Measurements from ENCODE around the gene ERCC3. TPM values are rescaled to one million over a fixed set of nuclear protein-coding genes. Genes with fewer than 3 reads are reported as not detected.

Gene ERCC3
- total and polyA plus RNA-seq, 2 of the 13 experiments (the other 11 are each of a cell fraction or from before 2014, with no cell fraction given) = 49.7 to 64.6 TPM

GRCh38 chr2:127293748-127294562 is at the start of gene ERCC3 (continued):
- TF ChIP-seq FIP1L1 (IDR thresholded peaks at IDR 0.05; ENCODE audit: borderline replicate concordance, insufficient read depth, low read depth, low read length) (no peak), ZNF619 (CRISPR knock-in tag; IDR thresholded peaks at IDR 0.05) (no peak; the same call in 1 of the 2 replicates), RFXAP (CRISPR knock-in tag; IDR thresholded peaks at IDR 0.05; ENCODE audit: borderline replicate concordance) (no peak), ZNF784 (CRISPR knock-in tag; IDR thresholded peaks at IDR 0.05; ENCODE audit: borderline replicate concordance) (peak; percentile 91), ZNF335 (CRISPR knock-in tag; IDR thresholded peaks at IDR 0.05) (0 out of 2 replicates have a peak, but pooled peaks have one; percentile 27), TEAD3 (CRISPR knock-in tag; optimal IDR thresholded peaks at IDR 0.05; ENCODE audit: borderline replicate concordance) (peak; percentile 55), ZNF547 (CRISPR knock-in tag; IDR thresholded peaks at IDR 0.05) (peak; percentile 92; the same call in 1 of the 2 replicates), ZNF781 (CRISPR knock-in tag; IDR thresholded peaks at IDR 0.05; ENCODE audit: borderline replicate concordance, not compliant biosample characterization) (peak; percentile 80), UBTF (CRISPR knock-in tag; IDR thresholded peaks at IDR 0.05) (peak; percentile 88), CREB1 (IDR thresholded peaks at IDR 0.05) (no peak; the same call in 1 of the 2 replicates), CREB1 (CRISPR knock-in tag; IDR thresholded peaks at IDR 0.05) (no peak), TBX2 (CRISPR knock-in tag; IDR thresholded peaks at IDR 0.05; ENCODE audit: borderline replicate concordance) (peak; percentile 97), DPF2 (CRISPR knock-in tag; IDR thresholded peaks at IDR 0.05; ENCODE audit: borderline replicate concordance, low read depth) (peak; percentile 37; the same call in 1 of the 2 replicates), ZBTB26 (CRISPR knock-in tag; IDR thresholded peaks at IDR 0.05; ENCODE audit: borderline replicate concordance) (peak; percentile 69), MIER2 (CRISPR knock-in tag; IDR thresholded peaks at IDR 0.05) (peak; percentile 13; the same call in 1 of the 2 replicates), ZNF704 (CRISPR knock-in tag; IDR thresholded peaks at IDR 0.05; ENCODE audit: borderline replicate concordance) (peak; percentile 95), ONECUT2 (CRISPR knock-in tag; IDR thresholded peaks at IDR 0.05) (no peak)
- TF ChIP-seq, protein P1, sequence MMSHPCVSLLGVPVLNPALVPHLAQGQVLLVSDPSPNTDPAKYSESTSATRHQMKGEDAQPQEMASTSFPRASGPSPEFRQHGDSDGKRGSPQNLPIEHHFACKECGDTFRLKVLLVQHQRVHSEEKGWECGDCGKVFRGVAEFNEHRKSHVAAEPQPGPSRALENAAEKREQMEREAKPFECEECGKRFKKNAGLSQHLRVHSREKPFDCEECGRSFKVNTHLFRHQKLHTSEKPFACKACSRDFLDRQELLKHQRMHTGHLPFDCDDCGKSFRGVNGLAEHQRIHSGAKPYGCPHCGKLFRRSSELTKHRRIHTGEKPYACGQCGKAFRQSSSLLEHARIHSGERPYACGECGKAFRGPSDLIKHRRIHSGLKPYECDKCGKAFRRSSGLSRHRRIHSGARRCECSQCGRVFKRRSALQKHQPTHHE (CRISPR knock-in tag; IDR thresholded peaks at IDR 0.05; ENCODE audit: borderline replicate concordance) = peak; percentile 93; the same call in 1 of the 2 replicates
- TF ChIP-seq, protein P2, sequence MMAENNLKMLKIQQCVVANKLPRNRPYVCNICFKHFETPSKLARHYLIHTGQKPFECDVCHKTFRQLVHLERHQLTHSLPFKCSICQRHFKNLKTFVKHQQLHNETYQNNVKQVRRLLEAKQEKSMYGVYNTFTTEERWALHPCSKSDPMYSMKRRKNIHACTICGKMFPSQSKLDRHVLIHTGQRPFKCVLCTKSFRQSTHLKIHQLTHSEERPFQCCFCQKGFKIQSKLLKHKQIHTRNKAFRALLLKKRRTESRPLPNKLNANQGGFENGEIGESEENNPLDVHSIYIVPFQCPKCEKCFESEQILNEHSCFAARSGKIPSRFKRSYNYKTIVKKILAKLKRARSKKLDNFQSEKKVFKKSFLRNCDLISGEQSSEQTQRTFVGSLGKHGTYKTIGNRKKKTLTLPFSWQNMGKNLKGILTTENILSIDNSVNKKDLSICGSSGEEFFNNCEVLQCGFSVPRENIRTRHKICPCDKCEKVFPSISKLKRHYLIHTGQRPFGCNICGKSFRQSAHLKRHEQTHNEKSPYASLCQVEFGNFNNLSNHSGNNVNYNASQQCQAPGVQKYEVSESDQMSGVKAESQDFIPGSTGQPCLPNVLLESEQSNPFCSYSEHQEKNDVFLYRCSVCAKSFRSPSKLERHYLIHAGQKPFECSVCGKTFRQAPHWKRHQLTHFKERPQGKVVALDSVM (CRISPR knock-in tag; IDR thresholded peaks at IDR 0.05) = peak; percentile 53
